ENCODE measurements around the gene SIPA1L3. TPM values are rescaled to one million over a fixed set of nuclear protein-coding genes. Genes with fewer than 3 reads are reported as not detected.

SIPA1L3 gene
- total RNA-seq, 2 experiments from 2014 or later = 15.5 to 17.7 TPM

DNA sequence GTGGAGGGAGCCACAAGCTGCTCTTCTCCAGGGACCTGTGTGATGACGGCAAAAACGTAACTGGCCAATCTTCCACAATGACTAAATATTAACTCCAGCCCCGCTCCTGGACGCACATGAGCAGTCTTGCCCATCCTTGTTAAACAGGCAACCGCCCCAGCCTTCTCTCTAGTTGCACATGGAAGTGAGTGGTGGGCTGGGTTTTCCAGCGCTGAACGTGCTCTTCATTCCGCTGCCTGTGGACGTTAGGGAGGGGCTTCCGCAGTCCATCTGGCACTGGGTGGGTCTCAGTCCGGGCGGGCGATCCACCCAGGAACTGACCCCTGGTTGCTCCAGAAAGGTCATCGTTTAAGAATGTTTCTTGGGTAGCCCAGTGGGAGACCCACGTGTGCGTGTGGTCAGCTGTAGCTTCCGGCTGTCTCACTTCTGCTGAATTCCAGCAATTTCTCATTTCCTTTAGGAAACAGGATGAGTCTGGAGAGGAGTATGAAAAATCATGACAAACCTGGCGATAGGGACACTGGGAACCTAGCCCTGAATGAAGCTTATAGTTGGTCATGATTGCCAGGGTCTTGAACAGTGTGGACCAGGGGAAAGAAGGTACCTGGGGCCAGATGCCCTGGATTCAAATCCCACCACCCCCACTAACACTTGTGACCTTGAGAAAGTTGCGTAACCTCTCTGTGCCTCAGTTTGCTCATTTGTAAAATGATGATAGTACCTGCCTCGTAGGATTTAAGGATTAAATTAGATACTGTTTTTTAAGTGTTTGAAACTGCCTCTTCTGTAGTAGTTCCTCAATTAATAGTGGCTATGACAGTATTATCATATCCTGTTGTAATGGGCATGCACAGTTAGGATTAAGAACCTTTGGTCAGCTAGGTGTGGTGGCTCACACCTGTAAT is 92.6 kb downstream of the SIPA1L3 start:
- intact Hi-C loops (cut with DNase I, micrococcal nuclease) = no loop called here
- H3K4me3 Mint-ChIP-seq = no peak overlapping the region

DNA sequence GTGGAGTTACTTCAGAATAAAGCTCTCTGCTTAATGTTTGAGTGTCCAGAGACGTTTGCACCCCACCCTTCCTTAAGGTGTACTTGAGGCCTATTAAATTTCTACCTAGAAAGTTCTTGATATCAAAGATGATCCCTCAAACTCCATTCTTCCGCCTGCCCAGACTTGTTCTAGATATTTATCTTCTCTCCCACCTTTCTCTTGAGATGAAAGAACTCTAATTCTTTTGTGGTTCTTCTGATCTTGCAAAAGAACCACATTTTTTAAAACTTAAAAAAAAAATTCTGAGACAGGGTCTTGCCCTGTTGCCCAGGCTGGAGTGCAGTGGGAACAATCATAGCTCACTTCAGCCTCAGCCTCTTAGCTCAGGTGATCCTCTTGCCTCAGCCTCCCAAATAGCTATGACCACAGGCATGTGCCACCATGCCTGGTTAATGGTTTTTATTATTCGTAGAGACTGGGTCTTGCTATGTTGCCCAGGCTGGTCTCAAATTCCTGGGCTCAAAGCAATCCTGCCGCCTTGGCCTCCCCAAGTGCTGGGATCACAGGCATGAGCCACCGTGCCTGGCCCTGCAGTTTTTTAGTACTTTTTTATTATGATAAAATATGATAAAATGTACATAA is 94.3 kb downstream of the SIPA1L3 start:
- H3K4me1 ChIP-seq (ENCODE audit: insufficient read depth, low read length) = peaks cover 13% of the 10 kb centered on the region
- H3K36me3 ChIP-seq (ENCODE audit: insufficient read depth, low read length) = no peaks in the 10 kb centered on the region
- Mint-ChIP-seq H3K27ac (no peak overlapping the region), H3K27me3 (no peaks in the 10 kb centered on the region), H3K4me3 (no peak overlapping the region), H3K36me3 (ENCODE audit: low read depth) (no peaks in the 10 kb centered on the region), H3K4me1 (ENCODE audit: low read depth) (peaks cover 11% of the 10 kb centered on the region), H3K9me3 (no peaks in the 10 kb centered on the region)
- ChIA-PET CTCF (no interaction called here), POLR2A (interaction anchor here (1.0 kb wide), 1 partner anchor 54 kb away, joined by 3 read pairs; no protein-coding TSS in a partner anchor)
- no peak for ATAC-seq (ENCODE audit: poor library complexity)
- TF ChIP-seq, protein P1, sequence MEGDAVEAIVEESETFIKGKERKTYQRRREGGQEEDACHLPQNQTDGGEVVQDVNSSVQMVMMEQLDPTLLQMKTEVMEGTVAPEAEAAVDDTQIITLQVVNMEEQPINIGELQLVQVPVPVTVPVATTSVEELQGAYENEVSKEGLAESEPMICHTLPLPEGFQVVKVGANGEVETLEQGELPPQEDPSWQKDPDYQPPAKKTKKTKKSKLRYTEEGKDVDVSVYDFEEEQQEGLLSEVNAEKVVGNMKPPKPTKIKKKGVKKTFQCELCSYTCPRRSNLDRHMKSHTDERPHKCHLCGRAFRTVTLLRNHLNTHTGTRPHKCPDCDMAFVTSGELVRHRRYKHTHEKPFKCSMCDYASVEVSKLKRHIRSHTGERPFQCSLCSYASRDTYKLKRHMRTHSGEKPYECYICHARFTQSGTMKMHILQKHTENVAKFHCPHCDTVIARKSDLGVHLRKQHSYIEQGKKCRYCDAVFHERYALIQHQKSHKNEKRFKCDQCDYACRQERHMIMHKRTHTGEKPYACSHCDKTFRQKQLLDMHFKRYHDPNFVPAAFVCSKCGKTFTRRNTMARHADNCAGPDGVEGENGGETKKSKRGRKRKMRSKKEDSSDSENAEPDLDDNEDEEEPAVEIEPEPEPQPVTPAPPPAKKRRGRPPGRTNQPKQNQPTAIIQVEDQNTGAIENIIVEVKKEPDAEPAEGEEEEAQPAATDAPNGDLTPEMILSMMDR (IDR thresholded peaks at IDR 0.05) = no peak
- H3K27me3 ChIP-seq (ENCODE audit: control insufficient read depth in 1 of 2, insufficient read depth in 2 of 2, low read length in 2 of 2) = no peaks in the 10 kb centered on the region
- no peak overlapping the region for H3K4me3 ChIP-seq (ENCODE audit: low read length)
- H3K9me3 ChIP-seq (ENCODE audit: control insufficient read depth in 1 of 2, insufficient read depth in 1 of 2, low read length in 2 of 2) = no peaks in the 10 kb centered on the region
- H3K27ac ChIP-seq (ENCODE audit: low read depth in 1 of 2, low read length in 2 of 2) = no peak overlapping the region
- intact Hi-C loops (cut with DNase I, micrococcal nuclease) = no loop called here
- DNase-seq = no peak

More for the DNA sequence above, 92.6 kb downstream of the SIPA1L3 start:
- DNase-seq (no peak), ATAC-seq (ENCODE audit: poor library complexity) (no peak)
- H3K27ac Mint-ChIP-seq = no peak overlapping the region
- ChIA-PET CTCF (no interaction called here), POLR2A (no interaction called here)
- Histone ChIP-seq H3K4me3 (ENCODE audit: low read length) (no peak overlapping the region), H3K36me3 (ENCODE audit: insufficient read depth, low read length) (peaks cover 3% of the 10 kb centered on the region), H3K27me3 (ENCODE audit: control insufficient read depth in 1 of 2, insufficient read depth in 2 of 2, low read length in 2 of 2) (no peaks in the 10 kb centered on the region), H3K9me3 (ENCODE audit: control insufficient read depth in 1 of 2, insufficient read depth in 1 of 2, low read length in 2 of 2) (no peaks in the 10 kb centered on the region), H3K27ac (ENCODE audit: low read depth in 1 of 2, low read length in 2 of 2) (no peak overlapping the region), H3K4me1 (ENCODE audit: insufficient read depth, low read length) (peaks cover 13% of the 10 kb centered on the region)
- TF ChIP-seq, protein P1 (IDR thresholded peaks at IDR 0.05) = no peak
- H3K36me3 Mint-ChIP-seq (ENCODE audit: low read depth) = no peaks in the 10 kb centered on the region
- no peaks in the 10 kb centered on the region for H3K27me3 Mint-ChIP-seq
- H3K4me1 Mint-ChIP-seq (ENCODE audit: low read depth) = peaks cover 11% of the 10 kb centered on the region
- no peaks in the 10 kb centered on the region for H3K9me3 Mint-ChIP-seq

DNA sequence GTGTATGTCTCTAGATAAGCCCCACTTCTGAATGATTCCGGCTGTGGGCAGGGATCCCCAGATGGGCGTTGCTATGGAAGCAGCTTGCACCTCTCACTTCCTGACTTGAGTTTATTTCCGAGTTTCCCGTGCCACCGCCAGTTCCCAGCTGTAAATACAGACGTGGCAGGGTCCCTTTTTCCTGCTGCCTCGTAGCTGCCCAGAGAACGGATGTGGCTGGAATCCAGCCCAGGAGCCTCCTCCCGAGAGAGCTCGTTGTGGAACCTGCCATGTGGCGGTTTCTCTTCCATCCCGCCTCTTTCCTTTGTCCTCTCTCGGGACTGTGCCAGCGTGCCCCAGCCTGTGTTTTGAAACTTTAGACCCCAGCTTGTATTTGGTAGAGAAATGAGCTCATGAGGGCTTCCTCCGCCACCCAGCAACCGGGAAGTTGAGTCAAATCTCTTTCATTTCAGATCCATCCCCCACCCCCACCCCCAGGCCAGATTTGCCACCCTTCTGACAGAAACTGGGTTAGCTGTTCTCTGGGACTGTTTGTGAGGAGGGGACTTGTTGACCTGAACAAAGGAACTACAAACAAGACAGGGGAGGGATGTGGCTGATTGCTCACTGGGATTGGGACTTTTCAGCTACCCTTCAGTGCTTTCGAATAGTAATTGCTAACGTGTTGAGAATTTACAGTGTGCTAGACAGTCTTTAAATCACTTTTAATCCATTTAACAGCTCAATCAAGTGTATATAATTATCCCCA is 96.6 kb downstream of the SIPA1L3 start:
- Histone ChIP-seq H3K27me3 (ENCODE audit: control insufficient read depth in 1 of 2, insufficient read depth in 2 of 2, low read length in 2 of 2) (no peaks in the 10 kb centered on the region), H3K36me3 (ENCODE audit: insufficient read depth, low read length) (no peaks in the 10 kb centered on the region), H3K4me1 (ENCODE audit: insufficient read depth, low read length) (peaks cover 13% of the 10 kb centered on the region), H3K4me3 (ENCODE audit: low read length) (peak overlapping the region; percentile 24), H3K27ac (ENCODE audit: low read depth in 1 of 2, low read length in 2 of 2) (peak overlapping the region in 1 of 2 donors; percentile 34), H3K9me3 (ENCODE audit: control insufficient read depth in 1 of 2, insufficient read depth in 1 of 2, low read length in 2 of 2) (no peaks in the 10 kb centered on the region)
- no peak overlapping the region for H3K4me3 Mint-ChIP-seq
- no peaks in the 10 kb centered on the region for H3K9me3 Mint-ChIP-seq
- ChIA-PET POLR2A (interaction anchor here (1.1 kb wide), 1 partner anchor 45 kb away, joined by 8 read pairs; no protein-coding TSS in a partner anchor), CTCF (interaction anchor here (0.6 to 1.0 kb wide), 2 partner anchors 12 to 231 kb away, joined by 3 to 5 read pairs; no protein-coding TSS in a partner anchor)
- TF ChIP-seq, protein P1 (IDR thresholded peaks at IDR 0.05) = no peak
- ATAC-seq (ENCODE audit: poor library complexity) (no peak), DNase-seq (peak in 4 of 14 experiments; percentile 14 to 21 (median 18))
- H3K36me3 Mint-ChIP-seq (ENCODE audit: low read depth) = no peaks in the 10 kb centered on the region
- intact Hi-C loops (cut with DNase I, micrococcal nuclease) = no loop called here
- H3K27me3 Mint-ChIP-seq = no peaks in the 10 kb centered on the region
- H3K27ac Mint-ChIP-seq = no peak overlapping the region
- peaks cover 11% of the 10 kb centered on the region for H3K4me1 Mint-ChIP-seq (ENCODE audit: low read depth)
